K562 (cell line): Measurements from ENCODE around the gene MACROD2. TPM values are rescaled to one million over a fixed set of nuclear protein-coding genes. Genes with fewer than 3 reads are reported as not detected.

ENCODE experiments used
- ATAC-seq: fragments of 200-7000 bp; cut with Tn5 transposase; 3 replicates; pipeline ENCODE4 v1.9.1; 2020; ENCODE audit warnings: moderate library complexity
- BruUV-seq: library from RNA; stranded (reverse); fragments of 400-500 nt; replicated peaks from 2 replicates; lab custom pipeline; 2021; lab: Mats Ljungman, UMichigan
- CTCF ChIA-PET: fragments of 300-600 bp; formaldehyde crosslinking; extraction: SDS; loops from one replicate; lab custom pipeline; 2021; ENCODE audit warnings: low intra/inter-chr PET ratio; lab: Yijun Ruan, JAX
- POLR2A ChIA-PET: fragments of 300-600, 350-650 bp; sonication (Branson Sonifier 250); formaldehyde crosslinking; extraction: SDS; loops from one replicate; lab custom pipeline; 2021; ENCODE audit warnings: antibody characterized with exemption, inconsistent platforms; lab: Yijun Ruan, JAX
- DNase-seq, 4 experiments: peaks; one replicate each; pipeline versions ENCODE4 v3.0.0 to v3.0.0-alpha.2; 2011 to 2018; ENCODE audit warnings: low spot score in 3 of 4, mixed read lengths in 3 of 4; ENCODE audit errors: extremely low read depth in 1 of 4
- FAIRE-seq: peaks from 2 replicates; lab custom pipeline; 2011; peaks lifted over from hg19 to GRCh38; lab: Jason Lieb, UNC
- H2AFZ ChIP-seq: 2 replicates; pipeline ENCODE4 v1.6.0; 2011; ENCODE audit warnings: low read depth, low read length, control low read depth, inconsistent platforms
- H3K27ac ChIP-seq: fragments of 200-600 bp; 3 replicates; pipeline ENCODE4 v1.8.0; 2011; ENCODE audit warnings: low read depth, mild to moderate bottlenecking, control low read depth, inconsistent platforms, low read length, moderate library complexity, mixed read lengths; ENCODE audit errors: extremely low read depth
- H3K27me3 ChIP-seq, 2 experiments: fragments of 300-600 bp in 1 of 2; 2 replicates in 1 of 2; 3 replicates in 1 of 2; pipeline versions ENCODE4 v1.6.0 to v1.8.0; 2011; ENCODE audit warnings: inconsistent platforms in 2 of 2, low read length in 2 of 2, mild to moderate bottlenecking in 1 of 2, mixed read lengths in 1 of 2, moderate library complexity in 1 of 2; ENCODE audit not compliant: control insufficient read depth in 2 of 2, insufficient read depth in 2 of 2
- H3K36me3 ChIP-seq: fragments of 300-600 bp; 3 replicates; pipeline ENCODE4 v1.8.0; 2011; ENCODE audit warnings: mild to moderate bottlenecking, low read length, inconsistent platforms; ENCODE audit not compliant: control insufficient read depth, insufficient read depth
- H3K4me1 ChIP-seq, 2 experiments: fragments of 200-600 bp in 1 of 2; replicated peaks in 1 of 2; 2 replicates in 1 of 2; 3 replicates in 1 of 2; pipeline versions ENCODE4 v1.5.1 to v1.8.0; 2011; ENCODE audit warnings: inconsistent platforms in 2 of 2, low read length in 2 of 2, mild to moderate bottlenecking in 1 of 2, mixed read lengths in 1 of 2, moderate library complexity in 1 of 2; ENCODE audit not compliant: control insufficient read depth in 2 of 2, insufficient read depth in 2 of 2
- H3K4me2 ChIP-seq: 2 replicates; pipeline ENCODE4 v1.6.1; 2011; ENCODE audit warnings: low read length, control low read depth, inconsistent platforms, mixed read lengths; ENCODE audit not compliant: insufficient read depth
- H3K4me3 ChIP-seq: fragments of 200-600 bp; sonication (generic), shearing (Covaris generic); 2 replicates; pipeline ENCODE4 v1.5.1; 2016; ENCODE audit warnings: control low read depth, inconsistent platforms
- H3K79me2 ChIP-seq: fragments of 200-600 bp; 3 replicates; pipeline ENCODE4 v1.8.0; 2011; ENCODE audit warnings: low read length, inconsistent platforms; ENCODE audit not compliant: control insufficient read depth, insufficient read depth
- H3K9ac ChIP-seq, 2 experiments: 2 replicates each; pipeline versions ENCODE4 v1.6.0 to v1.6.1; 2011; ENCODE audit warnings: low read depth in 2 of 2, low read length in 2 of 2, control low read depth in 1 of 2, inconsistent platforms in 1 of 2, mild to moderate bottlenecking in 1 of 2, mixed read lengths in 1 of 2; ENCODE audit not compliant: insufficient read depth in 1 of 2
- H3K9me1 ChIP-seq: one replicate; pipeline ENCODE4 v1.6.0; 2011; ENCODE audit warnings: inconsistent platforms, mild to moderate bottlenecking, low read length, moderate library complexity; ENCODE audit not compliant: control insufficient read depth, insufficient read depth
- H3K9me3 ChIP-seq: replicated peaks from 2 replicates; pipeline ENCODE4 v1.5.1; 2011; ENCODE audit warnings: low read depth, low read length, inconsistent platforms; ENCODE audit not compliant: control insufficient read depth, insufficient read depth
- H4K20me1 ChIP-seq: replicated peaks from 2 replicates; pipeline ENCODE4 v1.6.1; 2011; ENCODE audit warnings: low read length, inconsistent platforms, mixed read lengths; ENCODE audit not compliant: control insufficient read depth, insufficient read depth
- CREM ChIP-seq: IDR thresholded peaks from 2 replicates; pipeline ENCODE4 v1.6.1; 2014; ENCODE audit warnings: antibody characterized with exemption, low read depth
- CTCFL ChIP-seq: IDR thresholded peaks from 2 replicates; pipeline ENCODE4 v1.6.1; 2011; ENCODE audit warnings: borderline replicate concordance, low read depth, mild to moderate bottlenecking, moderate library complexity, low read length; ENCODE audit not compliant: insufficient read depth, poor library complexity, severe bottlenecking
- MCM3 ChIP-seq: fragments of 450-650 bp; IDR thresholded peaks from 2 replicates; pipeline ENCODE4 v1.6.1; 2016
- NCOR1 ChIP-seq: fragments of 450-650 bp; IDR thresholded peaks from 2 replicates; pipeline ENCODE4 v1.6.1; 2016; ENCODE audit warnings: mild to moderate bottlenecking, moderate library complexity
- THRA ChIP-seq: fragments of 450-650 bp; IDR thresholded peaks from 2 replicates; pipeline ENCODE4 v1.6.1; 2017; ENCODE audit warnings: mild to moderate bottlenecking, moderate library complexity
- WGBS: fragments of 100-300 bp; shearing (Covaris generic); methylation state at CpG from one replicate; pipeline ENCODE4 v1.1.6; 2016; ENCODE audit warnings: low coverage, mixed read lengths; ENCODE audit not compliant: insufficient coverage; ENCODE audit errors: missing lambda C conversion rate; 5-methylcytosine and 5-hydroxymethylcytosine counted together
- in situ Hi-C: fragments of 300-500 bp; cut with MboI; formaldehyde crosslinking; loops from 4 replicates; pipeline ENCODE4 v1.15.0; 2018; ENCODE audit warnings: inconsistent platforms, mixed read lengths
- intact Hi-C: fragments of 100-400 bp; cut with micrococcal nuclease; formaldehyde crosslinking; loops from 2 replicates; pipeline ENCODE4 v1.14.2; 2022
- polyA plus RNA-seq, 8 experiments: library from polyadenylated mRNA; depleted of rRNA in 4 of 8; stranded (reverse) in 5 of 8; unstranded in 3 of 8; fragments of >200 nt; fragmentation: Nextera tagmentation in 2 of 8; fragmentation: Illumina TruSeq in 1 of 8; extraction: Ambion mirVana in 2 of 8; extraction: Trizol in 1 of 8; gene quantifications; 2 replicates each; pipeline versions ENCODE4 v1.2.1 to v1.2.3, GENCODE V29; 2011 to 2014; ENCODE audit warnings: inconsistent platforms in 1 of 8, missing spikeins in 1 of 8
- total RNA-seq, 7 experiments: library from RNA; depleted of rRNA in 6 of 7; stranded (reverse); fragments of >200 nt in 6 of 7; fragmentation: Illumina TruSeq in 2 of 7; extraction: Trizol in 2 of 7; gene quantifications; 2 replicates each; pipeline versions ENCODE4 v1.2.1 to v1.2.3, GENCODE V29; 2011 to 2021; ENCODE audit warnings: low replicate concordance in 1 of 7

MACROD2 gene
- total and polyA plus RNA-seq, 9 of the 15 experiments (the other 6 are each of a cell fraction or from before 2014, with no cell fraction given): not detected

- Histone ChIP-seq H3K4me1 (no peaks in the 10 kb centered on the region), H3K9me3 (no peaks in the 10 kb centered on the region), H4K20me1 (no peaks in the 10 kb centered on the region), H3K27ac (no peak overlapping the region), H3K36me3 (no peaks in the 10 kb centered on the region), H3K4me3 (no peak overlapping the region), H3K4me2 (no peak overlapping the region), H3K27me3 (no peaks in the 10 kb centered on the region), H3K79me2 (no peaks in the 10 kb centered on the region), H3K9ac (no peak overlapping the region), H3K9me1 (no peaks in the 10 kb centered on the region), H2AFZ (no peak overlapping the region)
- no peak for DNase-seq
- ChIA-PET POLR2A (no interaction called here), CTCF (no interaction called here)
- ATAC-seq: no peak
- TF ChIP-seq CTCFL (no peak), CREM (no peak), NCOR1 (no peak), THRA (no peak), MCM3 (no peak)
- 3% methylated on average over 6 of the region's 7 CpGs for WGBS
- no TSS peak for BruUV-seq
- no peak for FAIRE-seq
- in situ Hi-C loops (no loop called here), intact Hi-C loops (no loop called here)
Observed at GRCh38 chr20:15612198-15612597, 1616.9 kb downstream of the MACROD2 start.
